MM.1S (cell line): ENCODE results near the gene CEACAM4.

Experiments used
- EZH2phosphoT487 ChIP-seq: fragments of 300-600 bp; sonication (generic); IDR thresholded peaks from 2 replicates; pipeline ENCODE4 v1.6.1; 2018; ENCODE audit warnings: antibody characterized with exemption, low read length
- TF ChIP-seq, protein P1 (sequence below): fragments of 300-600 bp; sonication (generic); IDR thresholded peaks from 2 replicates; pipeline ENCODE4 v1.5.1; 2016; ENCODE audit warnings: antibody characterized with exemption, low read length, mixed read lengths

- TF ChIP-seq, protein P1, sequence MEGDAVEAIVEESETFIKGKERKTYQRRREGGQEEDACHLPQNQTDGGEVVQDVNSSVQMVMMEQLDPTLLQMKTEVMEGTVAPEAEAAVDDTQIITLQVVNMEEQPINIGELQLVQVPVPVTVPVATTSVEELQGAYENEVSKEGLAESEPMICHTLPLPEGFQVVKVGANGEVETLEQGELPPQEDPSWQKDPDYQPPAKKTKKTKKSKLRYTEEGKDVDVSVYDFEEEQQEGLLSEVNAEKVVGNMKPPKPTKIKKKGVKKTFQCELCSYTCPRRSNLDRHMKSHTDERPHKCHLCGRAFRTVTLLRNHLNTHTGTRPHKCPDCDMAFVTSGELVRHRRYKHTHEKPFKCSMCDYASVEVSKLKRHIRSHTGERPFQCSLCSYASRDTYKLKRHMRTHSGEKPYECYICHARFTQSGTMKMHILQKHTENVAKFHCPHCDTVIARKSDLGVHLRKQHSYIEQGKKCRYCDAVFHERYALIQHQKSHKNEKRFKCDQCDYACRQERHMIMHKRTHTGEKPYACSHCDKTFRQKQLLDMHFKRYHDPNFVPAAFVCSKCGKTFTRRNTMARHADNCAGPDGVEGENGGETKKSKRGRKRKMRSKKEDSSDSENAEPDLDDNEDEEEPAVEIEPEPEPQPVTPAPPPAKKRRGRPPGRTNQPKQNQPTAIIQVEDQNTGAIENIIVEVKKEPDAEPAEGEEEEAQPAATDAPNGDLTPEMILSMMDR: no peak
- no peak for TF ChIP-seq EZH2phosphoT487
These were observed 5.6 kb downstream of the CEACAM4 start for GRCh38 chr19:41621226-41621625.
